22Rv1 (cell line): ENCODE results near the gene EIF2B1.
A peak's percentile ranks its signal among the peaks of the same experiment; 100 is the strongest.

Experiments
- H3K27ac ChIP-seq: fragments of 450-650 bp; 2 replicates; pipeline ENCODE4 v1.5.1; 2017
- ZFX ChIP-seq: fragments of 450-650 bp; IDR thresholded peaks from 2 replicates; pipeline ENCODE4 v1.6.1; 2017; ENCODE audit warnings: antibody characterized with exemption, borderline replicate concordance
- TF ChIP-seq, protein P1 (sequence below): fragments of 450-650 bp; IDR thresholded peaks from 2 replicates; pipeline ENCODE4 v1.5.1; 2017; ENCODE audit warnings: mild to moderate bottlenecking

EIF2B1 gene

DNA sequence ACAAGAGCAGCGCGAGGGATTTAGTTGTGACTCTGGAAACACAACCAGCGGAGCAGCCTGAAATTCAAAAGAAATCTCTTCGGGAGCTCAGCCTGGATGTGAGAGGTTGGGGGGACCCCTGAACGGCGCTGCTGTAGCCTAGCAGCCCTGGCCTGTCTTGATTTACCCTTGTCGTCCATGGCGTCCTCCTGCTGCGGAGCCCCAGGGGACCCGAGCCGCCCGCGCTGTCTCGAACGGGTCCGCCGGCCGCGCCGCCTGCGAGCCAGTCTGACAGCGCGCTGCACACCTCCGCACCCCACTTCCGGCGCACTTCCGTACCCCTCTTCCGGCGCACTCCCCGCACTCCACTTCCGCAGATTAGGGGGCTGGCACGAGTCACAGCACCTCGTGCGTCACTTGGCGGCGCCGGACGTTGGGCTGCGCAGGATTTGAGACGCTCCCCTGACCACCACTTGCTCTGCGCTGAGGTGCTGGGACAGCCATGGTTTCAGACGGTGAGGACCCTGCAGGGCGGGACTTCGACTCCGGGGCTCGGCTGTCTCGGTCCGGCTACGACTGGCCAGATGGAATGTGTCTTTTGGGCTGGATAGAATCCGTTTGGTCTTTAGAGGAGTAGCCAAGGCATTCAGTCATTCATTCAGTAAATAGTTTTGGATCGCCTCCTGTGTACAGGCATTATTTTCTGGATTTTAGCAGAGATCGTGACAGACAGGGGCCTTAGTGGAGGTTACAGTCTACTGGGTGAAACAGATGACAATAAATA, at the start of gene EIF2B1, which contains the start of gene GTF2H3:
TSS of gene EIF2B1 (minus strand) at position 308 of the 763 bp plus-strand sequence. CDS start at position 179, 129 bp downstream.
TSS of gene GTF2H3 (plus strand) at position 451 of the 763 bp plus-strand sequence. CDS start at position 482, 31 bp downstream.
- no peak for TF ChIP-seq ZFX
- TF ChIP-seq, protein P1, sequence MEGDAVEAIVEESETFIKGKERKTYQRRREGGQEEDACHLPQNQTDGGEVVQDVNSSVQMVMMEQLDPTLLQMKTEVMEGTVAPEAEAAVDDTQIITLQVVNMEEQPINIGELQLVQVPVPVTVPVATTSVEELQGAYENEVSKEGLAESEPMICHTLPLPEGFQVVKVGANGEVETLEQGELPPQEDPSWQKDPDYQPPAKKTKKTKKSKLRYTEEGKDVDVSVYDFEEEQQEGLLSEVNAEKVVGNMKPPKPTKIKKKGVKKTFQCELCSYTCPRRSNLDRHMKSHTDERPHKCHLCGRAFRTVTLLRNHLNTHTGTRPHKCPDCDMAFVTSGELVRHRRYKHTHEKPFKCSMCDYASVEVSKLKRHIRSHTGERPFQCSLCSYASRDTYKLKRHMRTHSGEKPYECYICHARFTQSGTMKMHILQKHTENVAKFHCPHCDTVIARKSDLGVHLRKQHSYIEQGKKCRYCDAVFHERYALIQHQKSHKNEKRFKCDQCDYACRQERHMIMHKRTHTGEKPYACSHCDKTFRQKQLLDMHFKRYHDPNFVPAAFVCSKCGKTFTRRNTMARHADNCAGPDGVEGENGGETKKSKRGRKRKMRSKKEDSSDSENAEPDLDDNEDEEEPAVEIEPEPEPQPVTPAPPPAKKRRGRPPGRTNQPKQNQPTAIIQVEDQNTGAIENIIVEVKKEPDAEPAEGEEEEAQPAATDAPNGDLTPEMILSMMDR: no peak
- peak within 1 kb of the TSS; percentile 76 for H3K27ac ChIP-seq

DNA sequence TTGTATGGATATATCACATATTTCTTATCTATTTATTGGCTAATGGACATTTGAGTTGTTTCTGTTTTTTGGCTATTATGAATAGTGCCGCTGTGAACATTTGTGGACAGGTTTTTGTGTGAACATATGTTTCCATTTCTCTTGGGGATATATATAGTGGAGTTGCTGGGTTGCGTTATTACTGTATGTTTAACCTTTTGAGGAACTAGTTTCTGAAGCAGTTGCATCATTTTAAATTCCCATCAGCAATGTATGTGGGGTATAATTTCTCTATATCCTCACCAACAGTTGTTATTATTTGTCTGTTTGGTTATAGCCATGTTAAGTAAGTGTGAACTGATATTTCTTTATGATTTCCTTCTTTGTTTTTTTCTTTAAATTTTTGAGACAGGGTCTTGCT, 48.1 kb upstream of the EIF2B1 start:
- no peak for TF ChIP-seq ZFX
- TF ChIP-seq, protein P1: no peak
- H3K27ac ChIP-seq: no peak overlapping the region

DNA sequence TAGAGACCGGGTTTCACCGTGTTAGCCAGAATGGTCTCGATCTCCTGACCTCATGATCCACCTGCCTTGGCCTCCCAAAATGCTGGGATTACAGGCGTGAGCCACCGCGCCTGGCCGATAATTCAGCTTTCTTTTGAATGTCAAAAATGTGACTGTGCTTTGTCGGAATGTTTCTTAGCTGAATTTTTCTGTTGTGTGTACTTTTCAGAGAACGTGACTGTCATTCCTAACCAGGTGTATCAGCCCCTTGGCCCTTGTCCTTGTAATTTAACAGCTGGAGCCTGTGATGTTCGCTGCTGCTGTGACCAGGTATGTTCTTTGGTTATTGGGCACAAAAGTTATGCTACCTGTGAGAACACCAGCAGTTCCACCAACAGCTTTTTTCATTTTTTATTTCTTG, 45.5 kb upstream of the EIF2B1 start:
- no peak overlapping the region for H3K27ac ChIP-seq
- TF ChIP-seq, protein P1: no peak
- TF ChIP-seq ZFX: no peak

DNA sequence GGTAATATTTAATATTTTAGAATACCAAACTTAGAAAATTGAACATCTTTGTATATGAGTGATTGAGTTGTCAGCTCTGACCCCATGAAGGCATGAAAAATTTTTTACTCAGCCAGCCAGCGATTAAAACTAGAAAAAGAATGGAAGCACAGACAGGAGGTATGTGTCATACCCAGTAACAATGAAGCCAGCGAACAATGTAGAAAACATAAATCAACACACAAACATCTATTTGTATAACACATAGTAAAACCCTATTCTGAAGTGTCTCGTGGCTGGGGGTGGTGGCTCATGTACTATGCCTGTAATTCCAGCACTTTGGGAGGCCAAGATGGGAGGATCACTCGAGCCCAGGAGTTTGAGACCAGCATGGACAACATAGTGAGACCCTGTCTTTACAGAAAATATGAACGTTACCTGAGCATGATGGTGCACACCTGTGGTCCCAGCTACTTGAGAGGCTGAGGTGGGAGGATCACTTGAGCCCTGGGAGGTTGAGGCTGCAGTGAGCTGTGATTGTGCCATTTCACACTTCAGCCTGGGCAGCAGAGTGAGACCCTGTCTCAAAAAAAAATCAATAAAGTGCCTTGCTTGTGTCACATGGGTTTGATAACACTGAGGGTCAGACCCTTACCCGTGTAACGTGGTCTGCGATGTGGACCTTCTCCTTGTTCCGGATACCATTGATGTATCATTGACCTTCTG, 43.3 kb upstream of the EIF2B1 start:
- TF ChIP-seq, protein P1: no peak
- TF ChIP-seq ZFX: no peak
- H3K27ac ChIP-seq: no peak overlapping the region

DNA sequence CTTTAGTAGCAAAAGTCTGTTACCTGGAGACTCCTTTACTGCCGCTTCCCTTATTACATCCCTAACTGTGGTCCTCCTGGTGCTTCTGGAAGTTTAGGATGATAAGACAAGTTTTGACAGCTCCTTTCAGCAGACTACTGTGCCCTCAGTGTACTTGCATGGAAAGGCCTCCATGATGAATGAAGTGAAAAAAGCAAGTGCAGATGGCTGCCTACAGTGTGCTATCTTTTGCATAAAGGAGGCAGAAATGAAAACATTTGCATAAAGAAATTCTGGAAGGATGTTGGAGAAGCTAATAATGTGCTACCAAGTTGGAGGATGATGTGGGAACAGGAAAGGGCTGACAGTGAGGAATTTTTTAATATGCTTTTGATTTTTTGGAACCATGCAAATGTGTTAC, 42.0 kb upstream of the EIF2B1 start:
- H3K27ac ChIP-seq: no peak overlapping the region
- TF ChIP-seq ZFX: no peak
- TF ChIP-seq, protein P1: no peak

DNA sequence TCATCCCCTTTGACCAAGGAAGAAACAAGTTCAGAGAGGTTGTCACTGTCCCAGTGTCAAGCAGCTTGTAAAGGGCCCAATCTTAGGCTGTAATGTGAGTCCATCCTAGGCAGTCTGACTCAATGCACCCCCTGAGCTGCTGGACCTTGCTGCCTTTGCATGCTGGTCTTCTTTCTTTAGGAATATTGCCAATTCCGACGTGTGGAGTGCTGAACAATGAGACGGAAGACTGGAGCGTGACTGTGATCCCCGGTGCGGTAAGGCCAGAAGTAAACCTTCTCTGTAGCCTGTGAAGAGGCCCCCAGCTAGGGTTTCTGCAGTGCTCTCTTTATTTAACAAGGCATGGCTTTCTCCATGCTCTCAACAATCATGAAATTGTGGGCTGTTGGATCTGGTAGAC, 38.4 kb upstream of the EIF2B1 start:
- TF ChIP-seq ZFX: no peak
- TF ChIP-seq, protein P1: no peak
- no peak overlapping the region for H3K27ac ChIP-seq
